IMR-90 (cell line): ENCODE results near the gene CXCL9. TPM values are rescaled to one million over a fixed set of nuclear protein-coding genes. Genes with fewer than 3 reads are reported as not detected.

Source experiments
- ATAC-seq: fragments of 200-7000 bp; cut with Tn5 transposase; 2 replicates; pipeline ENCODE4 v1.9.1; 2020; ENCODE audit warnings: low read depth, mild to moderate bottlenecking, moderate library complexity
- BruUV-seq: library from RNA; stranded (reverse); fragments of 400-500 nt; replicated peaks from 2 replicates; lab custom pipeline; 2021; lab: Mats Ljungman, UMichigan
- CTCF ChIA-PET: fragments of 300-600 bp; formaldehyde crosslinking; extraction: SDS; loops from one replicate; lab custom pipeline; 2021; ENCODE audit warnings: antibody characterized with exemption; lab: Yijun Ruan, JAX
- POLR2A ChIA-PET: fragments of 300-600 bp; sonication (Branson Sonifier 250); formaldehyde crosslinking; loops from one replicate; lab custom pipeline; 2022; ENCODE audit warnings: antibody characterized with exemption; ENCODE audit not compliant: unreplicated experiment; lab: Charles Lee
- DNase-seq: peaks from one replicate; pipeline ENCODE4 v3.0.0; 2013
- H2AFZ ChIP-seq: replicated peaks from 2 replicates; pipeline ENCODE3; 2013; ENCODE audit warnings: low read length, mild to moderate bottlenecking; ENCODE audit not compliant: poor library complexity
- H2AK5ac ChIP-seq: 2 replicates; pipeline ENCODE4 v1.6.1; 2013; ENCODE audit warnings: low read depth, low read length, inconsistent platforms
- H2AK9ac ChIP-seq: replicated peaks from 2 replicates; pipeline ENCODE3; 2013; ENCODE audit warnings: mild to moderate bottlenecking, low read depth, low read length, moderate library complexity; ENCODE audit not compliant: poor library complexity
- H2BK120ac ChIP-seq: 2 replicates; pipeline ENCODE4 v1.6.1; 2013; ENCODE audit warnings: low read depth, low read length, inconsistent platforms
- H2BK15ac ChIP-seq: 3 replicates; pipeline ENCODE4 v1.6.1; 2013; ENCODE audit warnings: low read depth, low read length, inconsistent platforms
- H2BK20ac ChIP-seq: 2 replicates; pipeline ENCODE4 v1.6.1; 2013; ENCODE audit warnings: low read depth, mild to moderate bottlenecking, inconsistent platforms, low read length, moderate library complexity
- H2BK5ac ChIP-seq: 2 replicates; pipeline ENCODE4 v1.6.1; 2013; ENCODE audit warnings: mild to moderate bottlenecking, low read depth, low read length, inconsistent platforms; ENCODE audit not compliant: poor library complexity, severe bottlenecking
- H3K14ac ChIP-seq: replicated peaks from 2 replicates; pipeline ENCODE4 v1.6.1; 2013; ENCODE audit warnings: low read depth, low read length, inconsistent platforms
- H3K18ac ChIP-seq: 2 replicates; pipeline ENCODE4 v1.6.1; 2013; ENCODE audit warnings: low read depth, low read length, control low read depth
- H3K23ac ChIP-seq: 2 replicates; pipeline ENCODE4 v1.6.1; 2013; ENCODE audit warnings: low read depth, low read length, inconsistent platforms
- H3K27ac ChIP-seq: 2 replicates; pipeline ENCODE4 v1.5.1; 2013; ENCODE audit warnings: mild to moderate bottlenecking, control low read depth, low read length; ENCODE audit not compliant: insufficient read depth
- H3K27me3 ChIP-seq: 2 replicates; pipeline ENCODE4 v1.6.1; 2013; ENCODE audit warnings: low read length; ENCODE audit not compliant: control insufficient read depth, insufficient read depth
- H3K36me3 ChIP-seq: 2 replicates; pipeline ENCODE4 v1.6.1; 2013; ENCODE audit warnings: low read length, mixed read lengths; ENCODE audit not compliant: control insufficient read depth, insufficient read depth
- H3K4ac ChIP-seq: 2 replicates; pipeline ENCODE4 v1.6.1; 2013; ENCODE audit warnings: low read depth, low read length, inconsistent platforms
- H3K4me1 ChIP-seq: 2 replicates; pipeline ENCODE4 v1.6.1; 2013; ENCODE audit warnings: low read length, mixed read lengths; ENCODE audit not compliant: control insufficient read depth, insufficient read depth
- H3K4me2 ChIP-seq: 2 replicates; pipeline ENCODE4 v1.6.1; 2013; ENCODE audit warnings: low read depth, mild to moderate bottlenecking, control low read depth, low read length, moderate library complexity
- H3K4me3 ChIP-seq: 2 replicates; pipeline ENCODE4 v1.5.1; 2013; ENCODE audit warnings: low read depth, mild to moderate bottlenecking, control low read depth, low read length, moderate library complexity; ENCODE audit not compliant: insufficient read depth
- H3K56ac ChIP-seq: 2 replicates; pipeline ENCODE4 v1.6.1; 2013; ENCODE audit warnings: low read length, inconsistent platforms; ENCODE audit not compliant: insufficient read depth; ENCODE audit errors: extremely low read depth
- H3K79me1 ChIP-seq, 2 experiments: 2 replicates each; pipeline ENCODE4 v1.6.1; 2013; ENCODE audit warnings: low read length in 2 of 2, inconsistent platforms in 1 of 2, low read depth in 1 of 2
- H3K9ac ChIP-seq: 2 replicates; pipeline ENCODE4 v1.6.1; 2013; ENCODE audit warnings: low read depth, low read length, control low read depth
- H3K9me1 ChIP-seq: 2 replicates; pipeline ENCODE4 v1.6.1; 2013; ENCODE audit warnings: low read length, inconsistent platforms; ENCODE audit not compliant: insufficient read depth
- H3K9me3 ChIP-seq: 2 replicates; pipeline ENCODE4 v1.6.1; 2013; ENCODE audit warnings: low read length; ENCODE audit not compliant: control insufficient read depth, insufficient read depth
- H4K20me1 ChIP-seq: 2 replicates; pipeline ENCODE4 v1.6.1; 2013; ENCODE audit warnings: low read length, inconsistent platforms; ENCODE audit not compliant: insufficient read depth
- H4K5ac ChIP-seq: 2 replicates; pipeline ENCODE4 v1.6.1; 2013; ENCODE audit warnings: mild to moderate bottlenecking, low read depth, low read length, control low read depth
- H4K8ac ChIP-seq, 2 experiments: 2 replicates each; pipeline ENCODE4 v1.6.1; 2013; ENCODE audit warnings: low read depth in 2 of 2, low read length in 2 of 2, control low read depth in 1 of 2, inconsistent platforms in 1 of 2
- H4K91ac ChIP-seq: 2 replicates; pipeline ENCODE4 v1.6.1; 2013; ENCODE audit warnings: low read depth, low read length, inconsistent platforms; ENCODE audit not compliant: insufficient read depth
- BHLHE40 ChIP-seq: fragments of 150-350 bp; IDR thresholded peaks from 2 replicates; pipeline ENCODE4 v1.6.1; 2016; ENCODE audit warnings: mild to moderate bottlenecking, low read depth, low read length
- CHD1 ChIP-seq: IDR thresholded peaks from 2 replicates; pipeline ENCODE4 v1.6.1; 2012; ENCODE audit warnings: low read depth, low read length, improper control_type of control experiment
- CTCF ChIP-seq: conservative IDR thresholded peaks from 2 replicates; pipeline ENCODE4 v1.5.1; 2012; ENCODE audit warnings: mild to moderate bottlenecking, low read depth, low read length, improper control_type of control experiment
- MAFK ChIP-seq: IDR thresholded peaks from 2 replicates; pipeline ENCODE4 v1.6.1; 2012; ENCODE audit warnings: low read depth, low read length, improper control_type of control experiment
- WGBS, 2 experiments: methylation state at CpG; one replicate each; pipeline versions ENCODE4 v1.1.5 to v1.1.7; 2013; ENCODE audit warnings: missing lambda C conversion rate in 2 of 2; ENCODE audit not compliant: insufficient read length in 1 of 2; ENCODE audit errors: extremely low coverage in 2 of 2; 5-methylcytosine and 5-hydroxymethylcytosine counted together
- dilution Hi-C: fragments of 300-500 bp; cut with HindIII; formaldehyde crosslinking; loops from one replicate; pipeline ENCODE4 v1.14.3; 2018; ENCODE audit warnings: low sequenced_read_pairs; ENCODE audit not compliant: unreplicated experiment
- in situ Hi-C: fragments of 300-500 bp; cut with MboI; formaldehyde crosslinking; loops from 3 replicates; pipeline ENCODE4 v1.14.3; 2019; ENCODE audit warnings: low sequenced_read_pairs, inconsistent platforms, mixed read lengths
- intact Hi-C: fragments of 100-400 bp; cut with micrococcal nuclease; formaldehyde crosslinking; loops from 2 replicates; pipeline ENCODE4 v1.10.0; 2022
- polyA plus RNA-seq, 3 experiments: library from polyadenylated mRNA; depleted of rRNA; stranded (reverse); fragments of >200 nt; gene quantifications; 2 replicates each; pipeline ENCODE4 v1.2.3, GENCODE V29; 2012; ENCODE audit warnings: low replicate concordance in 1 of 3
- total RNA-seq: library from RNA; depleted of rRNA; stranded (reverse); fragments of >200 nt; gene quantifications from 2 replicates; pipeline ENCODE4 v1.2.3, GENCODE V29; 2012

The CXCL9 gene
- total and polyA plus RNA-seq, 2 of the 4 experiments (the other 2 are of a cell fraction), result not detected

- ATAC-seq, result no peak
- Histone ChIP-seq H2BK120ac (no peak overlapping the region), H2AK9ac (no peak overlapping the region), H3K56ac (no peak overlapping the region), H2BK5ac (no peak overlapping the region), H3K9ac (no peak overlapping the region), H3K4ac (no peak overlapping the region), H3K9me3 (no peaks in the 10 kb centered on the region), H3K4me1 (0 out of 2 replicates have a peak, but pooled peaks cover 2% of the 10 kb centered on the region), H3K79me1 (no peaks in the 10 kb centered on the region), H3K23ac (no peak overlapping the region), H3K27ac (no peak overlapping the region), H3K4me3 (no peak overlapping the region), H2BK15ac (no peak overlapping the region; the same call in 2 of the 3 replicates), H2BK20ac (peak overlapping the region; percentile 38; the same call in 1 of the 2 replicates), H2AFZ (no peak overlapping the region), H4K5ac (no peak overlapping the region), H3K18ac (no peak overlapping the region), H3K27me3 (0 out of 2 replicates have a peak, but pooled peaks cover 4% of the 10 kb centered on the region), H4K91ac (no peak overlapping the region), H3K9me1 (no peaks in the 10 kb centered on the region), H3K4me2 (no peak overlapping the region), H4K20me1 (no peaks in the 10 kb centered on the region), H4K8ac (no peak overlapping the region), H3K36me3 (no peaks in the 10 kb centered on the region), H2AK5ac (no peak overlapping the region), H3K14ac (no peak overlapping the region)
- CTCF ChIA-PET, result no interaction called here
- dilution Hi-C loops, result no loop called here
- no TSS peak for BruUV-seq
- DNase-seq, result no peak
- in situ Hi-C loops, result no loop called here
- no peak for TF ChIP-seq MAFK
- no peak for TF ChIP-seq BHLHE40
- TF ChIP-seq CTCF, result no peak
- no peak for TF ChIP-seq CHD1
- intact Hi-C loops, result no loop called here
- POLR2A ChIA-PET, result no interaction called here
- WGBS, 2 experiments, result no CpG with 5 or more reads among the region's 3 CpGs
Observed at GRCh38 chr4:76003620-76004019, 3.7 kb downstream of the CXCL9 start.
